Stomach (tissue), 9 donors: ENCODE results near the gene MST1. TPM values are rescaled to one million over a fixed set of nuclear protein-coding genes. Genes with fewer than 3 reads are reported as not detected.
A peak's percentile ranks its signal among the peaks of the same experiment; 100 is the strongest.

ENCODE experiments used
- DNase-seq, 2 donors: peaks; one replicate each; pipeline versions ENCODE4 v3.0.0 to v3.0.0-alpha.2; 2013 to 2019
- H3K27ac ChIP-seq, 5 donors: fragments of 200-600 bp in 4 of 5; sonication (generic) in 4 of 5; one replicate each; pipeline ENCODE4 v1.5.1; 2013 to 2019; ENCODE audit warnings: mild to moderate bottlenecking in 1 of 5, moderate library complexity in 1 of 5
- H3K27me3 ChIP-seq, 3 donors: fragments of 200-600 bp; sonication (generic); one replicate each; pipeline ENCODE4 v1.5.1; 2017 to 2019; ENCODE audit warnings: mixed run types in 1 of 3
- H3K36me3 ChIP-seq, 4 donors: fragments of 200-600 bp; sonication (generic); 1 replicate in 3 of 4; 2 replicates in 1 of 4; pipeline ENCODE4 v1.5.1; 2016 to 2019
- H3K4me1 ChIP-seq, 4 donors: fragments of 200-600 bp; sonication (generic); one replicate each; pipeline ENCODE4 v1.5.1; 2016 to 2019
- H3K4me3 ChIP-seq, 4 donors: fragments of 200-600 bp; sonication (generic) in 3 of 4; one replicate each; pipeline ENCODE4 v1.5.1; 2016 to 2019; ENCODE audit warnings: mild to moderate bottlenecking in 1 of 4
- H3K9me3 ChIP-seq, 4 donors: fragments of 200-600 bp; sonication (generic); one replicate each; pipeline ENCODE4 v1.5.1; 2016 to 2019
- CTCF ChIP-seq, 7 experiments: fragments of 450-650 bp in 4 of 7; fragments of 200-600 bp in 3 of 7; sonication (generic) in 3 of 7; IDR thresholded peaks; one replicate each; pipeline ENCODE4 v1.5.1; 2016 to 2019; ENCODE audit warnings: antibody characterized with exemption in 7 of 7, control low read depth in 2 of 7, mild to moderate bottlenecking in 1 of 7
- EP300 ChIP-seq: sonication (generic); formaldehyde crosslinking; IDR thresholded peaks from one replicate; pipeline ENCODE4 v1.6.1; 2017; ENCODE audit warnings: antibody characterized with exemption
- POLR2A ChIP-seq, 4 donors: fragments of 450-650 bp; IDR thresholded peaks; one replicate each; pipeline ENCODE4 v1.6.1; 2016; ENCODE audit warnings: antibody characterized with exemption in 4 of 4, control low read depth in 2 of 4, mild to moderate bottlenecking in 1 of 4, moderate library complexity in 1 of 4
- POLR2AphosphoS5 ChIP-seq, 3 donors: sonication (generic); formaldehyde crosslinking; IDR thresholded peaks; one replicate each; pipeline ENCODE4 v1.6.1; 2016; ENCODE audit warnings: antibody characterized with exemption in 3 of 3
- WGBS, 5 donors: extraction: QIAGEN DNeasy Blood & Tissue Kit in 3 of 5; methylation state at CpG; one replicate each; pipeline versions ENCODE4 v1.1.5 to v1.1.7; 2013 to 2018; 5-methylcytosine and 5-hydroxymethylcytosine counted together
- intact Hi-C: fragments of 100-400 bp; cut with DNase I; formaldehyde crosslinking; loops from one replicate; pipeline ENCODE4 v1.15.1; 2023; ENCODE audit warnings: low total_unique reads
- polyA plus RNA-seq, 3 donors: library from polyadenylated mRNA; stranded (reverse); fragments of 200-250 nt; gene quantifications; one replicate each; pipeline ENCODE4 v1.2.3, GENCODE V29; 2013
- total RNA-seq, 5 donors: library from RNA; depleted of rRNA; stranded (reverse); fragments of >200 nt; gene quantifications; one replicate each; pipeline versions ENCODE4 v1.1.0 to v1.2.3, GENCODE V29; 2014 to 2016
- donor health status: healthy with polysubstance abuse.
- donor health status: Bipolar disorder and iron deficiency.
- donor health status: healthy.

Gene MST1
- total and polyA plus RNA-seq, 8 donors: 6.7 to 172 (median 19.7) TPM

DNA sequence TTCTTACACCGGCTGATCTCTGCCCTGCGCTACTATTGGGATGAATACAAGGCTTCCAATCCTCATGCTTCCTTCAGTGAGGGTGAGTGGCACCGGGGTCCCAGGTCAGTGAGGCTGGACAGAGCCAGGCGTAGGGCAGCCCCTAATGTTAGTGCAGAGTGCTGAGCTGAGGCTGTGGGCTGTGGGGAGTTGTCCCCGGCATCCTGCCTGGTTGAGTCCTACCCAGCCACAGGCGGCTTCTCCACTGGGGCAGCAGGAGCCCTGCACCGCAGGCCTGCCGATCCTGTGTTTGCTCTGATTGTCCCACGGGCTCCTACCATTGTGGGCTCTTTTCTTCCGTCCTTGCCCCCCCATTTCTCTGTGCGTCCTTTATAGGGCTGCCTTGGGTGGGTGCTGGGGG is 13.4 kb upstream of the MST1 start:
- peaks cover 34 to 100% (median 91%) of the 10 kb centered on the region in 4 donors for H3K36me3 ChIP-seq

GRCh38 chr3:49701388-49702077 is 12.3 kb upstream of the MST1 start:
- TF ChIP-seq POLR2A (IDR thresholded peaks at IDR 0.05) (no peak), CTCF (IDR thresholded peaks at IDR 0.05) (peak in 1 of 7 experiments; percentile 19)
- no peak for DNase-seq
- 83 to 97% (median 88%) methylated on average over 13 to 21 of the region's 21 CpGs for WGBS, 5 donors
- no peaks in the 10 kb centered on the region for H3K27me3 ChIP-seq
- no peaks in the 10 kb centered on the region for H3K9me3 ChIP-seq
- no peak overlapping the region for H3K27ac ChIP-seq
- H3K36me3 ChIP-seq: peaks cover 41 to 99% (median 90%) of the 10 kb centered on the region in 4 donors
- H3K4me3 ChIP-seq: no peak overlapping the region
- H3K4me1 ChIP-seq: peaks cover 0 to 8% (median 0%) of the 10 kb centered on the region in 4 donors
- intact Hi-C loops: no loop called here

More for the DNA sequence above, 13.4 kb upstream of the MST1 start:
- no peak for DNase-seq
- H3K4me3 ChIP-seq: no peak overlapping the region
- intact Hi-C loops: no loop called here
- H3K27me3 ChIP-seq: no peaks in the 10 kb centered on the region
- H3K27ac ChIP-seq: no peak overlapping the region
- no peak for TF ChIP-seq POLR2A (IDR thresholded peaks at IDR 0.05)
- no peak for TF ChIP-seq CTCF (IDR thresholded peaks at IDR 0.05)
- no peak for TF ChIP-seq POLR2AphosphoS5 (IDR thresholded peaks at IDR 0.05)
- TF ChIP-seq EP300: no peak
- WGBS, 5 donors: 90 to 94% (median 92%) methylated on average over 8 to 11 of the region's 11 CpGs
- peaks cover 0 to 8% (median 0%) of the 10 kb centered on the region in 4 donors for H3K4me1 ChIP-seq
- H3K9me3 ChIP-seq: no peaks in the 10 kb centered on the region

GRCh38 chr3:49700453-49701128 is 11.3 kb upstream of the MST1 start:
- intact Hi-C loops: no loop called here
- H3K9me3 ChIP-seq: no peaks in the 10 kb centered on the region
- no peaks in the 10 kb centered on the region for H3K27me3 ChIP-seq
- no peak overlapping the region for H3K27ac ChIP-seq
- TF ChIP-seq EP300 (no peak), CTCF (IDR thresholded peaks at IDR 0.05) (no peak), POLR2AphosphoS5 (IDR thresholded peaks at IDR 0.05) (no peak), POLR2A (IDR thresholded peaks at IDR 0.05) (no peak)
- H3K4me3 ChIP-seq: no peak overlapping the region
- peaks cover 38 to 89% (median 81%) of the 10 kb centered on the region in 4 donors for H3K36me3 ChIP-seq
- no peak for DNase-seq
- peaks cover 0 to 8% (median 0%) of the 10 kb centered on the region in 4 donors for H3K4me1 ChIP-seq
- 74 to 86% (median 85%) methylated on average over 11 to 13 of the region's 13 CpGs for WGBS, 5 donors

- Histone ChIP-seq H3K9me3 (no peaks in the 10 kb centered on the region), H3K36me3 (peaks cover 38 to 83% (median 75%) of the 10 kb centered on the region in 4 donors), H3K4me3 (no peak overlapping the region), H3K4me1 (peaks cover 0 to 8% (median 0%) of the 10 kb centered on the region in 4 donors), H3K27ac (no peak overlapping the region), H3K27me3 (no peaks in the 10 kb centered on the region)
- no peak for DNase-seq
- WGBS, 5 donors: 78 to 87% (median 83%) methylated on average over 7 to 8 of the region's 8 CpGs
- TF ChIP-seq CTCF (IDR thresholded peaks at IDR 0.05) (no peak), POLR2AphosphoS5 (IDR thresholded peaks at IDR 0.05) (no peak), EP300 (no peak), POLR2A (IDR thresholded peaks at IDR 0.05) (no peak)
- intact Hi-C loops: no loop called here
Observed at GRCh38 chr3:49700014-49700413, 10.7 kb upstream of the MST1 start.
